NB4 (cell line): Measurements from ENCODE around the gene FARP1.

Experiments used
- MYC ChIP-seq: IDR thresholded peaks from 2 replicates; pipeline ENCODE4 v1.6.1; 2011; ENCODE audit warnings: low read depth, low read length
- POLR2A ChIP-seq: IDR thresholded peaks from 2 replicates; pipeline ENCODE4 v1.6.1; 2011; ENCODE audit warnings: mild to moderate bottlenecking; ENCODE audit not compliant: insufficient read length; ENCODE audit errors: extremely low read depth
- TF ChIP-seq, protein P1 (sequence below): IDR thresholded peaks from one replicate; pipeline ENCODE4 v1.5.1; 2012; ENCODE audit warnings: low read depth, low read length
- TF ChIP-seq, protein P2 (sequence below): IDR thresholded peaks from 2 replicates; pipeline ENCODE4 v1.6.1; 2011; ENCODE audit warnings: low read depth, low read length

DNA sequence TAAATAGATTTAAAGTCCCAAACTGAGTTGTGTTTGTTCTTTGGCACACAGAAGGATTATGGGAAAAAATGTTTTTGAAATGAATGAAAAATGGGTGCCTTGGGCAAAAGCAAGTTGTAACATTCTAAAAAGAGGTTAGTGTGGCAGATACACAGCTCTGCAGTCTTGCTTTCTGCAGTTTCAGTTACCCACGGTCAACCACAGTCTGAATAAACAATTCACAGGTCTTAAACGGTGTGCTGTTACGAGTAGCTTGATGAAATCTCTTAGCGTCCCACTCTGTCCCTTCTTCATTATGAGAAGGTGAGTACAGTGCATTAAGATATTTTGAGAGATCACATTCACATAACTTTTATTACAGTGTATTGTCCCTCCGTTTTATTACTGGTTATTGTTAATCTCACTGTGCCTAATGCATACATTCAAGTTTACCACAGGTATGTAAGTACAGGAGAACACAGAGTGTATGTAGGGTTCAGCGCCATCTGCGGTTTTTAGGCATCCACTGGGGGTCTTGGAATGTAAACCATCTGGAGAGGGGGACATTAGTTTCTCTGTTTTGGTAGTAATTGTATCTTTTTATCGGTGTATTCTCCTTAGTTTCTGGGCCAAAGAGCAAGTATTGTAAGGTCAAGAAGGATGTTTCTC, 8.1 kb downstream of the FARP1 start:
- TF ChIP-seq, protein P1, sequence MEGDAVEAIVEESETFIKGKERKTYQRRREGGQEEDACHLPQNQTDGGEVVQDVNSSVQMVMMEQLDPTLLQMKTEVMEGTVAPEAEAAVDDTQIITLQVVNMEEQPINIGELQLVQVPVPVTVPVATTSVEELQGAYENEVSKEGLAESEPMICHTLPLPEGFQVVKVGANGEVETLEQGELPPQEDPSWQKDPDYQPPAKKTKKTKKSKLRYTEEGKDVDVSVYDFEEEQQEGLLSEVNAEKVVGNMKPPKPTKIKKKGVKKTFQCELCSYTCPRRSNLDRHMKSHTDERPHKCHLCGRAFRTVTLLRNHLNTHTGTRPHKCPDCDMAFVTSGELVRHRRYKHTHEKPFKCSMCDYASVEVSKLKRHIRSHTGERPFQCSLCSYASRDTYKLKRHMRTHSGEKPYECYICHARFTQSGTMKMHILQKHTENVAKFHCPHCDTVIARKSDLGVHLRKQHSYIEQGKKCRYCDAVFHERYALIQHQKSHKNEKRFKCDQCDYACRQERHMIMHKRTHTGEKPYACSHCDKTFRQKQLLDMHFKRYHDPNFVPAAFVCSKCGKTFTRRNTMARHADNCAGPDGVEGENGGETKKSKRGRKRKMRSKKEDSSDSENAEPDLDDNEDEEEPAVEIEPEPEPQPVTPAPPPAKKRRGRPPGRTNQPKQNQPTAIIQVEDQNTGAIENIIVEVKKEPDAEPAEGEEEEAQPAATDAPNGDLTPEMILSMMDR, result no peak
- TF ChIP-seq MYC (no peak), POLR2A (no peak)
- TF ChIP-seq, protein P2, sequence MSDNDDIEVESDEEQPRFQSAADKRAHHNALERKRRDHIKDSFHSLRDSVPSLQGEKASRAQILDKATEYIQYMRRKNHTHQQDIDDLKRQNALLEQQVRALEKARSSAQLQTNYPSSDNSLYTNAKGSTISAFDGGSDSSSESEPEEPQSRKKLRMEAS, result no peak
